DMS153 (cell line): ENCODE measurements around the gene CSNK1G3.

Experiments used
- DNase-seq: peaks from one replicate; lab custom pipeline; 2025; lab: John Stamatoyannopoulos, UW

CSNK1G3 gene

DNA sequence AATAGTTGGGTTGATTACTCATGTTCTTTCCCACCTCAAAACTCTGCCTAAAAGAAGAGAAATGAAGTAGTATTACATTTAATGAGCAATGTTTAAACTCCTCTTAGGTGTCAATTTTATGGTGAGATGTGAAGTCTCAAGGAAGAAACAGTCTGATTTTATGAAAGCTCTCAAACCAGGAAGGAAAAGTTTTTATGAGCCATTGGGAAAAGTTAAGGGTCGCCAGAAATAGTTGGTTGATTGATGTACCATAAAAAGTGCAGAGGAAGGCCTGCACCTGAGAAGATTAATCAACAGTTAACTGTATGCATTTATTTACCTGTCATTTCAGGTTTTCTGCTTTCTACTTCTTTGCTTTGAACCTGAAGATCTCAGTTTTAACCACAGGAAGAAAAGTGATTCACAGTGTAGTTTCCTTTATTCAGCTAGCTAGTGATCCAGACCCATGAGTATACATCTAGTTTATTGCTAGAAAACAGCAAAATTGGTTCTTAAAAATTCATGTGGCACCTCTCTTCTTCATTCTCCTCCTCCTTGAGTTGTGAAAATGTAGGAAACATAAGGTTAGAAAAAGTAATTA lies 133.1 kb downstream of the CSNK1G3 start:
- DNase-seq, result no peak

DNA sequence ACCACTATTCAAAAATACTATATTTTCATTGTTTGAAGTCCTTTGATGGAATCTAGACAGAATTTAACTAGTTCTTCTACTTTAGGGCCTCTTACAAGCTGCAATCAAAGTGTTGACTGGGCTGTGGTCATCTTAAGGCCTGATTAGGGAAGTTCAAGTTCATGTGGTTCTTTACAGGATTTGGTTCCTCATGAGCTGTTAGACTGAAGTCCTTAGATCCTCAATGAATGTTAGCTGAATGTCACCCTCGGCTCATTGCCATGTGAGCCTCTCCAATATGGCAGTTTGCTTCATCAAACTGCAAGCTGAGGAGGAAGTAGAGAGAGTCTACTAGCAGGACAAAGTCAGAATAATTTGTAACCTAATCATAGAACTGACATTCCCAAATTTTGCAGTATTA lies 135.1 kb downstream of the CSNK1G3 start:
- no peak for DNase-seq

DNA sequence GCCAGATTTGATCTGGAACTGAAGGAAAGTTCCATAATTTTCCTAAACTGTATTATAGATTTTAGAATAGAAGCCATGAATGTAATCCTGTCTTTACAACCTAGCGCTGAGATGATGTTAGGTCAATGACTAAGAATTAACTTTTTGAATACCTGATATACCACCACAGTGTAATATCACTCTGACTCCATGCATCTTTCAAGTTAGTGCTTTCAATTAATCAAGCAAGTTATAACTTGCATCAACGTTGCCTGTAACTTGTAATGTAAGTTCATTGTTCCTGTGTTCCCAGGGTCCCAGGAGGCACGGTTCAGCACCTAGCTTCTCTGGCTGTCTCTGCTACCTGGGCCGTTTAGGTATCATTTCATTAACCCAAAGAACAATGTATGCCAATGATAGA lies 139.3 kb downstream of the CSNK1G3 start:
- no peak for DNase-seq

DNA sequence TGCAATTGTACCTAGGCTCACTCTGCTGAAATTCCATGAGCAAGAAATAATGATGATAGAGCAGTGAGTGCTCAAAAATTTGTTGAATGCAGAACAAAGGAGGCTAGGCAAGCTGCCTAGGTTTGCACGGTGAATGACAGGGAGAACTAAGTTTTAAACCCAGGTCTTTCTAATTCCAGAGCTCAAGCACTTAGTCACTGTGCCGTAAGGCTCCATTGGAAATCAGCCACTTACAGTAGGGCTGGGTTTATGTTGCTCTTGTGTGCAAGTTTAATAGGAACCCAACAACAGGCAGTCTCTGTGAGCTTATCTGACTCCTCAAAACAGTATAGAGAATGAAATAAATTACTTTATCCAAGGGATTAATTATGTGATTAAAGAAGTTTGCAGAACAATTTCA lies 147.0 kb downstream of the CSNK1G3 start:
- DNase-seq, result no peak

DNA sequence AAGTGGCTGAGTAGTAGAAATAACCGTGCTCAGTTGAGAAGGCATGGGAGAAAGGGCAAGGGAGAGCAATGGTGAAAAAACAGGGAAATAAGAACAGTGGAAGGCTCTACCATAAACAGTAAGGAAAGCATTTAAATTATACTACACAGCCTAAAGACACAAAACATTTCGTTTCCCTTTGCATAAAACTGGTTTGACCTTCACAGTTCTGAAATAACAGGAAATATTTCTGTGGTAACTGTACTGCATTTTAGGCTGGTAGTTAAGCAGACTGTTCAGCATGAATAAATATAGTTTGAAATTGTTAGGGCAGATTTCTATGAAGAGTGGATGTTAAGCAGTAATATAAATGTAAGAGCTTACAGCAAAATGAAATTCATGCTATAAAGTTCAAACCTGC lies 147.5 kb downstream of the CSNK1G3 start:
- no peak for DNase-seq

DNA sequence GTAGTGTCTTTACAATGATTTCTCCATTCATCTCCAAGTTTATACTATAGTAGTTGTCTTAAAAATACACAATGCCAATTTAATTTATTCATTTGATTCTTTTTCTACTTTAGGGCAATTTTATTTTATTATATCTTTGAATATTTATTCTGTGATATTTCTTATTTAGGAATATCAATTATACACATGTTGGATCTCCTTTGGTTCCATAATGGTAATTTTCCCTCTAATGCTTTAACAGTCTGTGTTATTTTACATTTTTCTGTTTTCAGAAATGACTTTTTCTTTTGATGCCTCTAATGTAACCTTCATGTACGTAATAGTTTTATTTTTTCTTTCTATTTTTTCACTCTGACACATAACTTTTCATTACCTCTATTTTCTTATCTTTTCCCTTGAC lies 153.0 kb downstream of the CSNK1G3 start:
- no peak for DNase-seq

DNA sequence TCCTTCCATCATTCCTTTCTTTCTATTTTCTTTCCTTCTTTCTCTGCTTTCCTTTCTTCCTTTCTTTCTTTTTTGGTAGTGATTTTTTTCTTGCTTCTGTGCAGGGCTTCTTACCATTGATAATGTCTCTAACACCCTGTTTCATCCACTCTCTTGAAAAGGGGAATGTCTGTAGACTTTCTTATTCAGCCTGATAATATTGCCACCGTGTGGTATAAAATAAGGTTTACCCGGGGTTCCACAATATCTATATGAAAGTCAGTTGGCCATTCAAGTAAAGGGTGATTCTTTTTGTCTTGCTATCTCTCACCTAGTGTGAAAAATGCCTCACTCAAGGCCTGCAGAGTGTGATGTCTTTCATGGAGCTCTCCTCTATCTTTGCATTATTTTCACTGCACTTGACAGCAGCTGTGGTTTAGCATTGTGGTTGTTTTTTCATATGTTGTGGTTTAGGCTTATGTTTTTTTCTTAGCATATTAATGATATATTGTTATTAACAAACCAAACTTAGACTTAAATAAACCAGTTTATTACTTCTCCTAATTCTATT lies 153.9 kb downstream of the CSNK1G3 start:
- no peak for DNase-seq
